Fibroblast of skin of abdomen (primary cell): ENCODE measurements around the gene ERBB2.
"Not testable (repeated sequence)": the region's sequence is repeated elsewhere in the genome, so short reads cannot be mapped to it uniquely, and the experiment has no call there.

Source experiments
- DNase-seq: peaks from one replicate; pipeline ENCODE4 v3.0.0-alpha.2; 2013

Gene ERBB2

DNA sequence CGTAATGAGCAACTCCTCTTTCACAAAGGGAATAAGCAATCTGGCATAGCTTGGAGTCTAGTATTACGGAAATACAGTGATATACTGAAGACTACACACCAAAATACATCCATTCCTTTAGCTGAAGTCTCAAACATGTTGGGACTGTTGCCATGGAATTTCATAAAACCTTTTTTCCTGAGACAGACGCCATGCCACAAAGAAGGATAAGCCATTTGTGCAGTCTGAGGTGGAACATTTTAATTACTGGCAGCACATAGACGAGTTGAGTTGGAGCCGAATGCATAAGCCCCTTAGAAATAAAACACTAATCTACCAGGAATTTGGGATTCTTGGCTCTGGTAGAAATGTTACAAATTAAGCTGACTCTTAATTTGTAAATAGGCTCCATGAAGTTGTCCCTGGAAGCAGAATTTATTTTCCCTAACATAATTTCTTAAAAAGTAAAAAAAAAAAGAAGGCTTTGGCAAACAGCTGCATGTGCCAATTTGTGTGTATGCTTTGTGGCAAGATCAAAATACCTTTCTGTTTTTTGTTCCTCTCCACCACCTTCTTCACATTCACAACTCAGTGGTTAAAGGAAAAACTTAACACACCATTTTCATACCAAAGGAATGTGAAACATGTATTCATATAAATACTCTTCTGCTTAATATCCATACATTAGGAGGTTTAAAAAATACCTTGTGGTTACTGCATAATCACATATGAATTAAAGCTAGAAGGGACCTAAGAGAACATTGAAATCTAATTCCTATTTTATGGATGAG lies 63.4 kb downstream of the ERBB2 start:
- peak; percentile 93 for DNase-seq

DNA sequence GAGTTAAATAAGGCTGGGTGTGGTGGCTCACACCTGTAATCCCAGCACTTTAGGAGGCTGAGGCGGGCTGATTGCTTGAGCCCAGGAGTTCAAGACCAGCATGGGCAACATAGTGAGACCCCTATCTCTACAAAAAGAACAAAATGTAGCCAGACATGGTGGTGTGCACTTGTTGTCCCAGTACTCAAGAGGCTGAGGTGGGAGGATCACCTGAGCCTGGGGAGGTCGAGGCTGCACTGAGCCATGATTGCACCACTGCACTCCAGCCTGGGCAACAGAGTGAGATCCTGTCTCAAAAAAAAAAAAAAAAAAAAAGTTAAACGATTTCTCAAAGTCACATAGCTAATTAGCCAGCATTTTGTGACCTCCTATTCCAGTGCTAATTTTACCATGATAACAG lies 64.3 kb downstream of the ERBB2 start:
- DNase-seq = not testable (repeated sequence)

DNA sequence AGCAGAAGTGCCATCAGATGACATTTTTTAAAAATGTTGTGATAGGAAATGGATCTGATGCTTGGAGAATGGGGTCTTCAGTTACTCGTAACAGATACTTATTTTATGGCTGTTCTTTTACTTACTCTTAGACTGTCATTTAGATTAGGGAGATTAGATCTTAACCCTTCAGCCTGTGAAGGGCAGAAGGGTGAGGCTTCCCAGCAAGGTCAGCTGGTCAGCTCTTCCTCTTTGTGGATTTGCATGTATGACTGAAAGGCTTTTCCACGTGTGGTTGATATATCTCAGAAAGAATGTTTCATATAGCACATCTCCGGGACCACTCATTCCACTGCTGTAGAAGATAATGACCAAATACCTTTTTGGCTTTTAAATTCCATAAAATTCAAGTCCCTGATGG lies 65.3 kb downstream of the ERBB2 start:
- no peak for DNase-seq

- no peak for DNase-seq
Observed at GRCh38 chr17:39765766-39766165, 65.9 kb downstream of the ERBB2 start.

- no peak for DNase-seq
Observed at GRCh38 chr17:39767147-39767546, 67.3 kb downstream of the ERBB2 start.

- DNase-seq = peak; percentile 33
Observed at GRCh38 chr17:39769974-39770587, 70.2 kb downstream of the ERBB2 start.

DNA sequence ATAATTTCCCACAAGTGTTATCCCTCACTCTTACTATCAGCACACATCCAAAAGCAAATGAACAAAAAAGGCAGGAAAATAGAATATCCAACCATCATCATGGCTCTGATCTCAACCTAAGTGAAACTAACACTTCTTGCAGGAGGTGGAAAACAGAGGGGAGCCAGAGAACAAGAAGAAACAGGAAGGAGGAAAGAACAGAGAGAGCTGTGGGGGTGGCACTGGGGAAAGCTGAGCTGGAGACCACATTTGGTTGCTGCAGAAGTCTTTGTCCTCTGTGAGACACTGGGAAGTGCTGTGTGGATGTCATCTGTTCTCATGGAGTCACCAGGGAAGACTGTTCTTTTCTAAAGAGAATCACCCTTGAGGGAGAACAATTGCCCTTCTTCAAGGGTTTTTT lies 72.6 kb downstream of the ERBB2 start:
- DNase-seq = no peak

DNA sequence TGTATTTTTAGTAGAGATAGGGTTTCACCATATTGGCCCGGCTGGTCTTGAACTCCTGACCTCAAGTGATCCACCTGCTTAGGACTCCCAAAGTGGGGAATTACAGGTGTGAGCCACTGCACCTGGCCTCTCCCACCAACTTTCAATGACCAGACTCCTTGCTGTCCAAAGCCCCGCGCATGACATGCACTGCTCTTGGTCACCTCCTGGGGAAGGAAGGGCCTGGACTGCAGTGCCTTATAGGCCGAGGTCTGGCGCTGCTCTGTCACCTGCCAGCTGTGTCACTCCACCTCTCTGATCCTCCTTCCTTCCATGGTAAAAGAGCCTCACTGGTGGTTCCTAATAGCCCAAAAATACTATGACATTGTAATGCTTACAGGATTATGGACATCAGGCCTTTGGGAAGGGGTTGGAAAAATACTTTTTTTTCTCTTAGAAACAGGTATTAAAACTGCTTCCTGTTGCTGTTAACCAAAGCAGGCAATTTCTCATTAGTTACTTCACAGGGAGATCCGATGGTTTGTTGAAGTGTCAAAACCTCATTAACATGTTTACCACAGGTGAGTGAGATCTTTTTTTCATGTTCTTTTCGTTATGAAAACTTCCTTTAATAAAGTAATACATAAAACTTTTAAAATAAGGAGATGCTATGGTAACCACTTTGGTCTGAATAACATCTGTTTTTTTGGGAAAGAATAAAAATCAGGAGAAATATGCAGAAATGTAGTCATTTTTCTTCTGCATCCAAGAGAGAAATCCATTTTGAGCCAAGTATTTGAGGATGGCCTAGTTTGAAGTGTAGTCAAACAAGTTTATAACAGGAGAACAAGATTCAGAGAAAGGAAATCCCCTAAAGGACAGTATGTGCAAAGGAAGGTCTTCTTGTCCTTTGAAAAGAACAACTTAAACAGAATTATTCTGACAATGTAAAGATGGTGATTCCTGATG lies 73.4 kb downstream of the ERBB2 start:
- DNase-seq = no peak

DNA sequence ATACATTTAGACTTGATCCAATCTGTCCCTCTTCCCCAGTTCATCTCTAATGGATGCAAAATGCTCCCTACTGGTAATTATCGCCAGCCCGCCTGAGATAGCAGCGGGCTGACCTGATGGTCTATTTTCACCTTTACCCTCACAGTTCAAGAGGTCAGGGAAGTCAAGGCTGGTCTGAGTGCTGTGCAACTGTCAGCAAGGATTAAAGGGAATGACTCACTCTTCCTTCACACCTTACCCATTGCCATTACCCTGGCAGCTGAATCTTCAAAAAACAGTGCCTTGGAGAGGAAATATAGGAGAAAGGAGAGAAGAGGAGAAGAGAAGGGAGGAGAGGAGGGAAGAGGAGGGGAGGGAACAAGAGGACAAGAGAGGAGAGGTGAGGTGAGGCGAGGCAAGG lies 74.2 kb downstream of the ERBB2 start:
- no peak for DNase-seq

DNA sequence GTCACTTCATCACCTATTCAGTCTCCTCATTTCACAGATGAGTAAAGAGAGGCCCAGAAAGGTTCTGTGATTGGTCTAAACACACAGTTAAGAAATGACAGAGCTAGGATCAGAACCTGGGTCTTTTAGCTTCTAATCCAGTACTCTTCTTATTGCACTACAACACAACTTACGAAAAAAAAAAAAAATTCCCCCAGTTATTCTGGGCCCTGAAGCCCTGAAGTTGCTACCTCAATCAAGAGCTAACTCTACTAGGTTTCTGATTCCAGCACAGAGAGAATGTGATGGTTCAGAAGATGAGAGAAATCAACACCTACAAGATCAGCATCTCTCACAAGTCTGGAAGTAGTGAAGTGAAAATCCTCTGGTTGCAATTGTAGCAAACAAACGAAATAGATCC lies 75.2 kb downstream of the ERBB2 start:
- no peak for DNase-seq

DNA sequence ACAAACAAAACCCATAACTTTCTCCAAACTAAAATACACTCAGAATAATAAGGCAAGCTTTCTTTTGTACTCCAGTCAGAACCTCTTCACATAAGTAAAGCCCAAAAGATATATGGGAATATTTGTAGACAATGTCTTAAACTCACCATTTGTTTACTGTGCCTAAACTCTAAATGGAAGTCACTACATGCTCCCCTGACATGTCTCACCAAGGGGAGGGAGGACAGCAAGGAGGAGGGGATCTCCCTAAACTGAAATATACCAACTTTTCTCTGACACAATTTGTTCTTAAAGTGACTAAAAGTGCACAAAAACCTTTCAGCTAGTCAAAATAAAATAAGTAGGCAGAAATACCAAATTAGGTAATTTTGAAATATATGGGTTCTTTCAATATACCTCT lies 76.4 kb downstream of the ERBB2 start:
- DNase-seq = no peak

DNA sequence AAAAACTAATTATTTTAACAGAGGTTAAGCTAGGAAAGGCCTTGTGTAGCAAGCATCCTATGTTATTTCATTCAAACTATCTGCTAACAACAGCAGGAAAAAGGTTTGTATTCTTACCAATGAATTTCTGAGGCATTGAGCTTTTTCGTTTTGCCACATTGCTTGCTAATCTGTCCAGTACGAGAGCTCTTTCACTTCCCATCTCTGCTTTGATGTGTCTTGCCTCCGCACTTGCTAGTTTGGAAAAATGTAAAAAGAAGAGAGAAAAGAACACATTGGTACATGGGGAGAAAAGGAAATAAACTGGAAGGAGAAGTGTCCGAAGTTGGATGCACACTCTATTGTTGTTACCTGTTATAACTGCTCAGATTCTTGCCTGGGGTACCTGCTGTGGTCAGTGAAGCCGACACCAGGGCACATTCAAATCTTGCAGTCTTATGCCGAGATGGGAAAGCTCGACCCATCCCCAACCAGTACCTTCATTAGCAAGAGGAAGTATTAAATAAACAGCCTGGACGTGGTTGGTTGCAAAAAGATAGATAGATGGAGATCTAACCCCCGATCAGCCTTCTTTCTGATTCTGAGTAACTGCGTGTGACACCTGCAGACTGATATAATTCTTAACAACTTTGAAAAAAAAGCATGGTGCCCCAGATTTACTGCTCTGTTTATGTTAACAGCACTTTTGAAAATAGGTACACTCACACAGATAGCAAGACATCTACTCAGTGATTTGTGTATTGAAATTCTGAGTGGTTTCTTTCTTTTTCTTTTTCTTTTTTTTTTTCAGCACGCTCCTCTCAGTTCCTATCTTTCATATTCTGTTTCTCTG lies 77.9 kb downstream of the ERBB2 start:
- DNase-seq = no peak
